ENCODE results near the gene CHPF2. TPM values are rescaled to one million over a fixed set of nuclear protein-coding genes. Genes with fewer than 3 reads are reported as not detected.
A peak's percentile ranks its signal among the peaks of the same experiment; 100 is the strongest.

Gene CHPF2, protein sequence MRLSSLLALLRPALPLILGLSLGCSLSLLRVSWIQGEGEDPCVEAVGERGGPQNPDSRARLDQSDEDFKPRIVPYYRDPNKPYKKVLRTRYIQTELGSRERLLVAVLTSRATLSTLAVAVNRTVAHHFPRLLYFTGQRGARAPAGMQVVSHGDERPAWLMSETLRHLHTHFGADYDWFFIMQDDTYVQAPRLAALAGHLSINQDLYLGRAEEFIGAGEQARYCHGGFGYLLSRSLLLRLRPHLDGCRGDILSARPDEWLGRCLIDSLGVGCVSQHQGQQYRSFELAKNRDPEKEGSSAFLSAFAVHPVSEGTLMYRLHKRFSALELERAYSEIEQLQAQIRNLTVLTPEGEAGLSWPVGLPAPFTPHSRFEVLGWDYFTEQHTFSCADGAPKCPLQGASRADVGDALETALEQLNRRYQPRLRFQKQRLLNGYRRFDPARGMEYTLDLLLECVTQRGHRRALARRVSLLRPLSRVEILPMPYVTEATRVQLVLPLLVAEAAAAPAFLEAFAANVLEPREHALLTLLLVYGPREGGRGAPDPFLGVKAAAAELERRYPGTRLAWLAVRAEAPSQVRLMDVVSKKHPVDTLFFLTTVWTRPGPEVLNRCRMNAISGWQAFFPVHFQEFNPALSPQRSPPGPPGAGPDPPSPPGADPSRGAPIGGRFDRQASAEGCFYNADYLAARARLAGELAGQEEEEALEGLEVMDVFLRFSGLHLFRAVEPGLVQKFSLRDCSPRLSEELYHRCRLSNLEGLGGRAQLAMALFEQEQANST
- 36.9 and 51.0 TPM in 2 replicates for total RNA-seq
- 68.2 and 70.0 TPM in 2 replicates for polyA plus RNA-seq

DNA sequence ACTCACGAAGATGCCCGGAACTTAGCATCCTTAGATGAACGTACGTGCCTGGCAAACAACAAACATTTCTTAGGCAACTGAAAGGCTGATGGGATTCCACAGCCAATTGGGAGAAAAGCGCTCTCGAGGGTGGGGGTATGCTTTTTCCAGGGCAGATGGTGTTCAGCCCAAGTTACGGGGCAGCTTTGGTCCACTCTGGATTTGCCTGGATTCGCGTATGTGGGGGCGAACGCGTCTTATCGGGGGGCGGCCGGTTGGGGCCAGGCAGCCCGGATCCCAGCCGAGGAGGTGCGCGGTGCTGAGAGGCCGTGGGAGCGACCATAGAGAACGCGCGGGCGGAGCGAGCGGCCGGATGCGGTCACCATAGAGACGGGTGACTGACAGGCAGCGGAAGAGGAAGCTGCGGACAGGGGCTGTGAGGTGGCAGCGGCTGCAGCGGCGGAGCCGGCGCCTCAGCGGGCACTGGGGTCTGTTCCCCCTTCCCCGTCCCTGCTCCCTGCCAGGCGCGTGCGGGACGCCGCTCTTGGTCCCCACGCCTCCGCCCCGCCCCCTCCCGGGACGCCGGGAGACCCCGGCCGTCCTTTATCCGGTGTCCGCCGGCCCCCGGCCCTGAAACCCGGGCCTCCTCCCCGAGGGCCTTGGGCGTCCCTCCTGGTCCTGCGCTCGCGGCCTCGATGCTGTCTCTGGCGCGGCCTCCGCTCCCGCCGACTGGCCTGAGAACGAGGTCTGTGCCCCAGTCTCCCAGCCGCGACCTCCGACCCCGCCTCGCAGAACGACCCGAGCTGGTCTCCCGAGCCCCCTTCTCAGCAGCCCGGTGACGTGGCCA is at the start of gene CHPF2:
Gene CHPF2 (plus strand): TSS at position 393 of the 826 bp plus-strand sequence. CDS start 1,529 bp downstream, outside the sequence.
- Histone ChIP-seq H3K27me3 (no peaks in the 10 kb centered on the region), H4K20me1 (ENCODE audit: insufficient read depth, poor library complexity, severe bottlenecking) (peaks cover 25% of the 10 kb centered on the region), H3K36me3 (replicated peaks; ENCODE audit: insufficient read depth, low read depth) (no peaks in the 10 kb centered on the region), H2AFZ (peak within 1 kb of the TSS; percentile 93), H3K9me3 (ENCODE audit: low read depth) (no peaks in the 10 kb centered on the region), H3K79me2 (peaks cover 50% of the 10 kb centered on the region), H3K4me3 (peak within 1 kb of the TSS; percentile 82), H3K4me1 (ENCODE audit: insufficient read depth) (peaks cover 17% of the 10 kb centered on the region), H3K4me2 (peak within 1 kb of the TSS; percentile 90), H3K9me2 (replicated peaks; ENCODE audit: insufficient read depth) (no peaks in the 10 kb centered on the region), H3K27ac (peak within 1 kb of the TSS; percentile 82)
- peak; percentile 92 for DNase-seq (ENCODE audit: low spot score)
- TF ChIP-seq EZH2 (IDR thresholded peaks at IDR 0.05; ENCODE audit: borderline replicate concordance) (no peak), EZH2phosphoT487 (IDR thresholded peaks at IDR 0.05; ENCODE audit: low read depth, severe bottlenecking, unreplicated experiment) (no peak)
- TF ChIP-seq, protein P1, sequence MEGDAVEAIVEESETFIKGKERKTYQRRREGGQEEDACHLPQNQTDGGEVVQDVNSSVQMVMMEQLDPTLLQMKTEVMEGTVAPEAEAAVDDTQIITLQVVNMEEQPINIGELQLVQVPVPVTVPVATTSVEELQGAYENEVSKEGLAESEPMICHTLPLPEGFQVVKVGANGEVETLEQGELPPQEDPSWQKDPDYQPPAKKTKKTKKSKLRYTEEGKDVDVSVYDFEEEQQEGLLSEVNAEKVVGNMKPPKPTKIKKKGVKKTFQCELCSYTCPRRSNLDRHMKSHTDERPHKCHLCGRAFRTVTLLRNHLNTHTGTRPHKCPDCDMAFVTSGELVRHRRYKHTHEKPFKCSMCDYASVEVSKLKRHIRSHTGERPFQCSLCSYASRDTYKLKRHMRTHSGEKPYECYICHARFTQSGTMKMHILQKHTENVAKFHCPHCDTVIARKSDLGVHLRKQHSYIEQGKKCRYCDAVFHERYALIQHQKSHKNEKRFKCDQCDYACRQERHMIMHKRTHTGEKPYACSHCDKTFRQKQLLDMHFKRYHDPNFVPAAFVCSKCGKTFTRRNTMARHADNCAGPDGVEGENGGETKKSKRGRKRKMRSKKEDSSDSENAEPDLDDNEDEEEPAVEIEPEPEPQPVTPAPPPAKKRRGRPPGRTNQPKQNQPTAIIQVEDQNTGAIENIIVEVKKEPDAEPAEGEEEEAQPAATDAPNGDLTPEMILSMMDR (IDR thresholded peaks at IDR 0.05; ENCODE audit: poor library complexity): no peak
- WGBS (ENCODE audit: low lambda C conversion rate, missing lambda C conversion rate): 1% methylated on average over 64 of the region's 79 CpGs

DNA sequence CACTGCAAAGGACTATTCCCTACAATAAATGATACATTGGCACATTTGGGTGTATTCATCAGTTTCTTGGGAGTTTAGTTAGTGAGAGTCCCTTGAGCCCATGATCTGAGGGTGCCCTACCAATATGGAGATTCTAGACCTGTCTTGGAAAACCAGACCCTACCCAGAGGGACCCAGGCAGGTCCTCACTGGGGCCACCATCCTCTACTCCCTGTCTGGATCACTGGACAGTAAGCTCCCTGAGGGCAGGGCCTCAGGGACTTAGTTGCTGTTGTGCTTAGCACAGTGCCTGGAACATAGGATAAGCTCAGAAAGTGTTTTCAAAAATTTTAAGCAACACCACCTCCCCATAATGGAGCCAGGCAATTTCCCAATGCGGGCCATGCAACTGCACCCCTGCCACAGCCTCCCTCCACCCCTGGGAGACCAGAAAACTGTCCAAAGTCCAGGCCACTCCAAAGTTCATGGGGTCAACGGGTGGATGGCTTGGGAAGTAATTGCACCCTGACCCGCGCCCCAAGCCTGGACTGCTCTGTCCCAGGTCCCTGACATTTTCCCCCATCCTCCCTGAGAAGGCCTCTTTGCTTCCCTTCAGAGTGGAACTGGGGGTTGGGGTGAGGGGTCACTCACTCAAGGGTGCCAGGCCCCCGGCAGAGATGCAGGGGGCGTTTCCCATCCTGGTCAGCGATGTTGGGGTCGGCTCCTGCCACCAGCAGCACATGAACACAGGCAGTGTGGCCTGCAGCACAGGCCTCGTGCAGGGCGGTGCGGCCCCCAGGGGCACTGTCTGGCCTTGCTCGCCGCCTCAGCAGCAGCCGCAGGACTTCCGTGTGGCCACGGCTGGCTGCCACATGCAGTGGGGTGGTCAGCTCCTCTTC is 46.3 kb upstream of the CHPF2 start:
- H3K4me2 ChIP-seq: no peak overlapping the region
- H3K4me1 ChIP-seq (ENCODE audit: insufficient read depth): no peaks in the 10 kb centered on the region
- no peak overlapping the region for H2AFZ ChIP-seq
- no peaks in the 10 kb centered on the region for H4K20me1 ChIP-seq (ENCODE audit: insufficient read depth, poor library complexity, severe bottlenecking)
- 92% methylated on average over 13 of the region's 16 CpGs for WGBS (ENCODE audit: low lambda C conversion rate, missing lambda C conversion rate)
- no peak overlapping the region for H3K27ac ChIP-seq
- no peaks in the 10 kb centered on the region for H3K9me3 ChIP-seq (ENCODE audit: low read depth)
- no peaks in the 10 kb centered on the region for H3K36me3 ChIP-seq (replicated peaks; ENCODE audit: insufficient read depth, low read depth)
- H3K79me2 ChIP-seq: no peaks in the 10 kb centered on the region
- H3K4me3 ChIP-seq: no peak overlapping the region
- TF ChIP-seq, protein P1 (IDR thresholded peaks at IDR 0.05; ENCODE audit: poor library complexity): no peak
- no peak for TF ChIP-seq EZH2phosphoT487 (IDR thresholded peaks at IDR 0.05; ENCODE audit: low read depth, severe bottlenecking, unreplicated experiment)
- TF ChIP-seq EZH2 (IDR thresholded peaks at IDR 0.05; ENCODE audit: borderline replicate concordance): no peak
- H3K27me3 ChIP-seq: peaks cover 5% of the 10 kb centered on the region
- no peaks in the 10 kb centered on the region for H3K9me2 ChIP-seq (replicated peaks; ENCODE audit: insufficient read depth)
- DNase-seq (ENCODE audit: low spot score): no peak
